OCI-LY3 (cell line): ENCODE results near the gene LIPC.

Experiments
- EZH2phosphoT487 ChIP-seq: fragments of 200-600 bp; shearing (Covaris generic); IDR thresholded peaks from 2 replicates; pipeline ENCODE4 v1.6.1; 2018; ENCODE audit warnings: antibody characterized with exemption, mixed run types, low read depth
- TF ChIP-seq, protein P1 (sequence below): fragments of 200-600, 300-600 bp; sonication (generic); IDR thresholded peaks from 2 replicates; pipeline ENCODE4 v1.5.1; 2014; ENCODE audit warnings: antibody characterized with exemption, low read length, low read depth

DNA sequence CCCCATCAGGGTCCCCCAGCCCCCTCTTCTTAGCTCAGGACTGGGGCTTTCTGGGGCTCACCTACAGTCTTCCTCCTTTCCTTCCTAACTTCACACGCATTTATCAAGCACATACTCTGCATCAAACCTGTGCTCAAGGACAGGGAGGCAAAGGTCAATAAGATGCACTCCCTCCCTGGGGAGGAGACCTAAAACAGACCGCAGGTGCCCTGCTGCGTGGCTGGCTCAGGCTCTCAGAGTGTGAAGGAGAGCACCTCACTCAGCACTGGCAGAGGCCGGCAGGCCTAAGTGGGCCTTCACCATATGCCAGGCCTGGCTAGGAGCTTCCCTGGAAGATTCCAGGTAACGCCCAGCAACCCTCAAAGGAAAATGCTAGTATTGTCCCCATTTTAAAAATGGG is 16.5 kb downstream of the LIPC start:
- TF ChIP-seq, protein P1, sequence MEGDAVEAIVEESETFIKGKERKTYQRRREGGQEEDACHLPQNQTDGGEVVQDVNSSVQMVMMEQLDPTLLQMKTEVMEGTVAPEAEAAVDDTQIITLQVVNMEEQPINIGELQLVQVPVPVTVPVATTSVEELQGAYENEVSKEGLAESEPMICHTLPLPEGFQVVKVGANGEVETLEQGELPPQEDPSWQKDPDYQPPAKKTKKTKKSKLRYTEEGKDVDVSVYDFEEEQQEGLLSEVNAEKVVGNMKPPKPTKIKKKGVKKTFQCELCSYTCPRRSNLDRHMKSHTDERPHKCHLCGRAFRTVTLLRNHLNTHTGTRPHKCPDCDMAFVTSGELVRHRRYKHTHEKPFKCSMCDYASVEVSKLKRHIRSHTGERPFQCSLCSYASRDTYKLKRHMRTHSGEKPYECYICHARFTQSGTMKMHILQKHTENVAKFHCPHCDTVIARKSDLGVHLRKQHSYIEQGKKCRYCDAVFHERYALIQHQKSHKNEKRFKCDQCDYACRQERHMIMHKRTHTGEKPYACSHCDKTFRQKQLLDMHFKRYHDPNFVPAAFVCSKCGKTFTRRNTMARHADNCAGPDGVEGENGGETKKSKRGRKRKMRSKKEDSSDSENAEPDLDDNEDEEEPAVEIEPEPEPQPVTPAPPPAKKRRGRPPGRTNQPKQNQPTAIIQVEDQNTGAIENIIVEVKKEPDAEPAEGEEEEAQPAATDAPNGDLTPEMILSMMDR, result no peak
- TF ChIP-seq EZH2phosphoT487, result no peak
